Left colon (tissue), 2 donors: Measurements from ENCODE around the gene KMT2E. TPM values are rescaled to one million over a fixed set of nuclear protein-coding genes. Genes with fewer than 3 reads are reported as not detected.

Source experiments
- ATAC-seq: fragments of 200-7000 bp; cut with Tn5 transposase; one replicate; pipeline ENCODE4 v1.9.1; 2020; ENCODE audit warnings: mild to moderate bottlenecking, moderate library complexity
- DNase-seq, 2 donors: peaks; one replicate each; pipeline ENCODE4 v3.0.0-alpha.2; 2020
- intact Hi-C, 2 donors: fragments of 100-400 bp; cut with DNase I in 1 of 2; cut with micrococcal nuclease in 1 of 2; formaldehyde crosslinking; loops; one replicate each; pipeline versions ENCODE4 v1.11.2 to v1.14.0; 2022; cut with DNase I, micrococcal nuclease
- total RNA-seq, 2 donors: library from RNA; stranded (reverse); fragmentation: NEBNext Ultra II Directional; extraction: Animal tissue kit (Norgen Biotek cat#: 25700); gene quantifications; one replicate each; pipeline ENCODE4 v1.2.1, GENCODE V29; 2021
- donor health status: DM: no; HTN: no; CAD: no.
- donor health status: DM: yes; HTN: yes; CAD: no.

KMT2E gene
- total RNA-seq, 2 donors from 2014 or later: 119 TPM

GRCh38 chr7:105133986-105134655 lies 120.1 kb downstream of the KMT2E start:
- ATAC-seq: no peak
- intact Hi-C loops: no loop called here
- no peak for DNase-seq

DNA sequence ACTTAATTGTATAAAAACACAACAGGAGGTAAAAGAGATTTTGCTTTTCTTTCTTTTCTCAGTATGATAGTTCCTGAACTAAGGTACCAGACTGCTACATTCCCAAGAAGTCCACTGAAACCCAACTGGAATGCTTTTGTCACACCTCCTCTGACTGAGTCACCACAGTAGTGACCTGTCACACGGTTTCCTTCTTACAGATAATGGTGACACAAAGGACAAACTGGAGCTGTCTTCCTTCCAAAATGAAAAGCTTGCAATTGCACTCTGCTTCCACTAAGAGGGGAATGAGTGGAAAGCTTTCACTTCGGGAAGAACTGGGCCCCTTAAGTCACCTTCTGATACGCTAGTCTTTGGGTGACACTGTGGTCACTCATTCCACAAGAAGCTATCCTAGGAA lies 122.2 kb downstream of the KMT2E start:
- ATAC-seq: no peak
- intact Hi-C loops: no loop called here
- no peak for DNase-seq

DNA sequence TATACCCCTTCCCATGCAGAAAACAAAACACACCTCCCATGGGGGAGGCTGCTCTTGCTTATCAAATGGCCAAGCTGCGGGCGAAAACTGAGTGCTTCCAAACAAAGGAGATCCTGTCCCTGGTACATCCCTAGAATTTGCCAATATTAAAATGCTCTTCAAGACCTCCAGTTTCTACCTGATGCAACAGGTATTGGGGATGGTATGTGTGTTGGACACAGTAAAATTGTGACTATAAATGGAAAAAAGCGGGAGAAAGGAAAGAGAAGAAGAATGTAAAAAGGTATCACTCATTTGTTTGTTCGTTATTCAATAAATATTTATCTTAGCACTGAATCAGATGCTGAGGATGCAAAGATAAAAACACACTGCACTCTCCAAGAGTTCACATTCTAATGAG lies 123.9 kb downstream of the KMT2E start:
- intact Hi-C loops: no loop called here

DNA sequence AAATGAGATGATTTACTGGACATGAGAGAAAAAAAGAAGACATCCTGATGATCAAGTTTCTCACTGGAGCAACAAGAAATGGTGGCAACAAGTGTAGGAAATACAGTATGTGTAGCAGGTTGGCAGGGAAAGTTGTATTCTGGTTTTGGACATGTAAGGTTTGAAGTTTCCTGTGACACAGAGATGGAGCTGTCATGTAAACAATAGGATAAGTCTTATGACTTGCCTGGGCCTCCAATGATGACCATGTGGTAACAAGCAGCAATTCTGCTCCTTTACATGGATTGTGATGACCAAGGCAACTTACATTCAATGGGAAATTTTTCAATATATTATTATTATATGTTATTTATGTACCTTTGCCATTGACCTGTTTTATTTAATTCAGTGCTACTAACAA lies 125.4 kb downstream of the KMT2E start:
- DNase-seq (no peak), ATAC-seq (no peak)
- intact Hi-C loops: no loop called here

More for the DNA sequence above, 123.9 kb downstream of the KMT2E start:
- DNase-seq (no peak), ATAC-seq (no peak)

- ATAC-seq (peak; percentile 42), DNase-seq (no peak)
- intact Hi-C loops: no loop called here
These were observed 127.1 kb downstream of the KMT2E start for GRCh38 chr7:105141068-105141467.

- DNase-seq (no peak), ATAC-seq (no peak)
- intact Hi-C loops: loop anchor here in 1 of 2 donors (10.0 kb wide), 1 partner anchor 285 kb away; no protein-coding TSS in a partner anchor
These were observed 135.8 kb downstream of the KMT2E start for GRCh38 chr7:105149827-105150226.

DNA sequence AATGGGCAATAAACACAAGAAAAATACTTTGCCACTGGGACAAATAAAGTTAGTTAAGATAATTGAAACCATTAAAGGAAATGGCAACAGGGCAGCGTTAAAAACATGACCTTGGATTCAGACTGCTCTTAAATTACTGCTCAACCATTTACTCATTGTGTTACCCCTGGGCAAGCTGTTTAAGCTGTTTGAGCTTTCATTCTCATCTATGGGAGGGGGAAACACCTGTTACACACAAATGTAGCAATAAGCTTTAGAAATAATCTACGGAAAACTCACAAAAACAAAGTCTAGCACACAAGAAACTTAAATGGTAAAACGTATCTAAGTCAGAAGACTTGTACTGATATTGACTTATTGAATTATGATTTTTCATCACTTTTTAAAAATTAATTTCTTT lies 137.1 kb downstream of the KMT2E start:
- no peak for DNase-seq
- no peak for ATAC-seq
- intact Hi-C loops: loop anchor here in 1 of 2 donors (10.0 kb wide), 1 partner anchor 284 kb away; no protein-coding TSS in a partner anchor

DNA sequence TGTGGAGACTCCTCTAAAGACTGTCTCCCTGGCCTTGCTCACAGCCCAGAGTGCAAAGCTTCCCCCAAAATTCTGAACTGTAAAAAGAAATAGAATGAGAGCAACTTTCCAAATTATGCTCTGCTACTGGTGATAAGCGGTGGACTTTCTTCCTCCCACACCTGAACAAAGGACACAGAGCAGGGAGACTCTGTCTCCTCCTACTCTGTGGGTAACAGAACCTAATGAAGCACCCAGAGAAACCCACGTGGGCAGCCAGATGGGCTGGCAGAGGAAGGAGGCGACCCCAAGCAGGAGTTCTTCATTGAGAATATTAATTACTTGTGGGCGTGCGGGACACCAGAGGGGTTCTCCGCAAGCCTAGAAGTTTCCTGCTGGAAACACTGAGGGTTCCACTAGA lies 139.5 kb downstream of the KMT2E start:
- intact Hi-C loops: loop anchor here in 1 of 2 donors (10.0 kb wide), 1 partner anchor 281 kb away; no protein-coding TSS in a partner anchor
- DNase-seq: no peak
- no peak for ATAC-seq

GRCh38 chr7:105154084-105154483 lies 140.1 kb downstream of the KMT2E start:
- DNase-seq (no peak), ATAC-seq (no peak)
- intact Hi-C loops: loop anchor here in 1 of 2 donors (10.0 kb wide), 1 partner anchor 281 kb away; no protein-coding TSS in a partner anchor

DNA sequence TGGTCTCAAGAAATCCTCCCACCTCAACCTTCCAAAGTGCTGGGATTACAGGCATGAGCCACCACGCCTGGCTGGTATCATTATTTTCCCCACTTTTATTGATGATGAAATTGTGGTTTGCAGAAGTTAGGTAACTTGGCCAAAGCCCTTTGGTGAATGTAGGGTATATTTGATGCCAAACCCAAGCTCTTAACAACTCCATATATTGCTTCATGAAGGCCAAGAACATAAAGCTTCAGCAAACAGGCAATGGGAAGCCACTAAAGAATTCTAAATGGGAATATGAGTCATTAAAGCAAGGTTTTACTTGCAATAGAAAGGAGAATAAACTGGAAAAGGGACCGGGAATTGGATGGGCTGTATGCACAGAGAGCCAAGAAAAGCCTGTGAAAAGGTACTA lies 142.7 kb downstream of the KMT2E start:
- intact Hi-C loops: loop anchor here in 1 of 2 donors (10.0 kb wide), 1 partner anchor 278 kb away; no protein-coding TSS in a partner anchor
- ATAC-seq: no peak
- no peak for DNase-seq

DNA sequence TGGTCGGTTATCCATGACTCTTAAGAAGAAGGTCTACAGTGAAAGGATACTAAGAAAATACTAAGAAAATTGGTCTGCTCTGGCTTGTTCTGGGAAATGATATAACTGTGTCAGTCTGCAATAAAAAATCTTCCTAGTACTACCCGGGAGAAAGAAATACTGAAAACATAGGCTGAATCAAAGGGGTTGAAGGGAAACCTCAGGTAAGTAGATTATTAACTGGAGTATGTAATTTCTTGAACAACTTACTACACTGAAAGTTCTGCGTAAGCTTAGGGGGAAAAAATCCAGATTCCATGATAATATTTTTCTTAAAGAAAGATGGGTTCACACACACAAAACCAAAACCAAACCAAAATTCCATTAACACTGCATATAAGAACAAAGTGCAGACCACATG lies 143.3 kb downstream of the KMT2E start:
- intact Hi-C loops: loop anchor here in 1 of 2 donors (10.0 kb wide), 1 partner anchor 278 kb away; no protein-coding TSS in a partner anchor
- DNase-seq (no peak), ATAC-seq (no peak)

DNA sequence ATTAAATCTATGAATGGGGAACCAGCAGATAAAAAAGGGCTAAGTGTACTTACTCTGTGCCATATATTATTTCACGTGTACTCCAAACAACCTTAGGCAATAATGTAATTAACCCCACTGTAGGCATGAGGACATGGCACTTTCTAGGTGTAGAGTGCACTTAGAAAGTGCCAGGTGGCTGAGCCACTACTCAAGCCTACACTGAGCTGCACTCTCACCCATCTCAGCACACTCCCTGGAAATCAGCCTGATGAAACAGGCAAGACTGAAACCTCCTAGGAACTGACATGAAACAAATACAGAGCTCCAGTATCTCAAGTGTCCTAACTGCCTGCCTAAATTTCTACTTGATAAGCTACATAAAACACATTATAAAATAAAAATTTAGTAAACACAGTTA lies 147.4 kb downstream of the KMT2E start:
- intact Hi-C loops: no loop called here
- no peak for DNase-seq
- ATAC-seq: no peak
